H1 (cell line): ENCODE data around the gene GIMD1. TPM values are rescaled to one million over a fixed set of nuclear protein-coding genes. Genes with fewer than 3 reads are reported as not detected.

Experiments
- CTCF ChIA-PET: fragments of 300-600 bp; sonication (Branson Sonifier 250); formaldehyde crosslinking; loops from one replicate; lab custom pipeline; 2021; ENCODE audit not compliant: partially characterized antibody; lab: Charles Lee
- POLR2A ChIA-PET: fragments of 300-600 bp; sonication (Branson Sonifier 250); formaldehyde crosslinking; loops from one replicate; lab custom pipeline; 2021; ENCODE audit warnings: inconsistent platforms; ENCODE audit not compliant: partially characterized antibody; lab: Charles Lee
- DNase-seq, 2 experiments: peaks; one replicate each; pipeline versions ENCODE4 v3.0.0 to v3.0.0-alpha.2; 2010 to 2022; ENCODE audit warnings: low spot score in 2 of 2, low read depth in 1 of 2, mixed read lengths in 1 of 2
- FAIRE-seq: peaks from 2 replicates; lab custom pipeline; 2011; peaks lifted over from hg19 to GRCh38; lab: Jason Lieb, UNC
- H2AFZ ChIP-seq: 2 replicates; pipeline ENCODE4 v1.8.1; 2012; ENCODE audit warnings: low read length, inconsistent platforms
- H2AK5ac ChIP-seq: 2 replicates; pipeline ENCODE4 v1.6.1; 2013; ENCODE audit warnings: low read depth, low read length
- H2BK120ac ChIP-seq: replicated peaks from 2 replicates; pipeline ENCODE3; 2013; ENCODE audit warnings: low read depth, low read length, inconsistent platforms
- H2BK12ac ChIP-seq: 2 replicates; pipeline ENCODE4 v1.6.1; 2013; ENCODE audit warnings: low read depth, low read length
- H2BK15ac ChIP-seq: 2 replicates; pipeline ENCODE4 v1.6.1; 2013; ENCODE audit warnings: low read length
- H2BK20ac ChIP-seq: 2 replicates; pipeline ENCODE4 v1.6.1; 2013; ENCODE audit warnings: low read length
- H2BK5ac ChIP-seq: 2 replicates; pipeline ENCODE4 v1.6.1; 2013; ENCODE audit warnings: low read depth, low read length
- H3K14ac ChIP-seq: 2 replicates; pipeline ENCODE4 v1.6.1; 2013; ENCODE audit warnings: inconsistent platforms; ENCODE audit not compliant: insufficient read length
- H3K18ac ChIP-seq: 2 replicates; pipeline ENCODE4 v1.6.1; 2013; ENCODE audit warnings: low read length; ENCODE audit errors: extremely low read depth
- H3K23ac ChIP-seq: 2 replicates; pipeline ENCODE4 v1.6.1; 2013; ENCODE audit warnings: inconsistent platforms; ENCODE audit not compliant: insufficient read length
- H3K23me2 ChIP-seq: 2 replicates; pipeline ENCODE4 v1.6.1; 2013; ENCODE audit warnings: low read depth, low read length
- H3K27ac ChIP-seq: 2 replicates; pipeline ENCODE4 v1.6.1; 2011; ENCODE audit warnings: low read depth, low read length, inconsistent platforms
- H3K27me3 ChIP-seq, 4 experiments: replicated peaks in 1 of 4; 1 replicate in 1 of 4; 2 replicates in 3 of 4; pipeline versions ENCODE4 v1.6.1 to v1.8.1; 2011 to 2013; ENCODE audit warnings: low read length in 3 of 4, mild to moderate bottlenecking in 3 of 4, inconsistent platforms in 2 of 4, mixed read lengths in 2 of 4, moderate library complexity in 1 of 4; ENCODE audit not compliant: control insufficient read depth in 3 of 4, insufficient read depth in 3 of 4; ENCODE audit errors: extremely low read depth in 1 of 4
- H3K36me3 ChIP-seq, 4 experiments: 2 replicates each; pipeline versions ENCODE4 v1.6.1 to v1.8.1; 2011 to 2013; ENCODE audit warnings: mild to moderate bottlenecking in 4 of 4, low read length in 3 of 4, moderate library complexity in 2 of 4, control low read depth in 1 of 4, inconsistent platforms in 1 of 4; ENCODE audit not compliant: insufficient read depth in 4 of 4, control insufficient read depth in 2 of 4
- H3K4ac ChIP-seq: replicated peaks from 2 replicates; pipeline ENCODE3; 2013; ENCODE audit warnings: low read length, low read depth, mixed read lengths, inconsistent platforms; ENCODE audit not compliant: insufficient read length
- H3K4me1 ChIP-seq, 4 experiments: replicated peaks in 1 of 4; 1 replicate in 1 of 4; 2 replicates in 3 of 4; pipeline versions ENCODE4 v1.6.1 to v1.8.1; 2011 to 2013; ENCODE audit warnings: low read length in 3 of 4, inconsistent platforms in 2 of 4, mixed read lengths in 1 of 4; ENCODE audit not compliant: insufficient read depth in 4 of 4, control insufficient read depth in 3 of 4
- H3K4me2 ChIP-seq, 2 experiments: 2 replicates each; pipeline versions ENCODE4 v1.6.1 to v1.8.1; 2011 to 2013; ENCODE audit warnings: low read depth in 2 of 2, low read length in 2 of 2, control low read depth in 1 of 2, inconsistent platforms in 1 of 2, mild to moderate bottlenecking in 1 of 2; ENCODE audit not compliant: insufficient read depth in 1 of 2
- H3K4me3 ChIP-seq, 4 experiments: fragments of 200-600, 300-600 bp in 1 of 4; sonication (generic), shearing (Covaris generic), sonication (Bioruptor Twin) in 1 of 4; 2 replicates each; pipeline versions ENCODE4 v1.5.1 to v1.8.1; 2011 to 2016; ENCODE audit warnings: low read length in 4 of 4, low read depth in 3 of 4, control low read depth in 2 of 4, inconsistent platforms in 2 of 4, mild to moderate bottlenecking in 2 of 4, mixed read lengths in 1 of 4, moderate library complexity in 1 of 4; ENCODE audit not compliant: insufficient read depth in 2 of 4; ENCODE audit errors: extremely low read depth in 1 of 4
- H3K56ac ChIP-seq: replicated peaks from 2 replicates; pipeline ENCODE3; 2013; ENCODE audit warnings: low read depth, mild to moderate bottlenecking, mixed read lengths, low read length, inconsistent platforms; ENCODE audit not compliant: insufficient read length
- H3K79me1 ChIP-seq: 2 replicates; pipeline ENCODE4 v1.6.1; 2013; ENCODE audit warnings: low read depth, low read length, control low read depth
- H3K79me2 ChIP-seq, 2 experiments: 2 replicates each; pipeline versions ENCODE4 v1.6.1 to v1.8.1; 2012 to 2013; ENCODE audit warnings: low read length in 2 of 2, mild to moderate bottlenecking in 2 of 2, inconsistent platforms in 1 of 2; ENCODE audit not compliant: insufficient read depth in 2 of 2, control insufficient read depth in 1 of 2
- H3K9ac ChIP-seq, 4 experiments: replicated peaks in 1 of 4; 1 replicate in 1 of 4; 2 replicates in 3 of 4; pipeline versions ENCODE4 v1.6.1 to v1.8.1; 2011 to 2013; ENCODE audit warnings: low read depth in 3 of 4, low read length in 3 of 4, control low read depth in 2 of 4, mild to moderate bottlenecking in 2 of 4, moderate library complexity in 2 of 4, inconsistent platforms in 1 of 4; ENCODE audit errors: extremely low read depth in 1 of 4
- H3K9me3 ChIP-seq, 2 experiments: 2 replicates each; pipeline versions ENCODE4 v1.6.1 to v1.8.1; 2012 to 2013; ENCODE audit warnings: mild to moderate bottlenecking in 2 of 2, moderate library complexity in 2 of 2, control low read depth in 1 of 2, inconsistent platforms in 1 of 2, low read depth in 1 of 2, low read length in 1 of 2, mixed read lengths in 1 of 2; ENCODE audit not compliant: insufficient read depth in 2 of 2
- H4K20me1 ChIP-seq, 2 experiments: replicated peaks in 1 of 2; 2 replicates each; pipeline versions ENCODE3 to v1.8.1; 2011 to 2013; ENCODE audit warnings: inconsistent platforms in 2 of 2, low read length in 2 of 2, mild to moderate bottlenecking in 1 of 2; ENCODE audit not compliant: insufficient read depth in 2 of 2, control insufficient read depth in 1 of 2
- H4K5ac ChIP-seq: 2 replicates; pipeline ENCODE4 v1.6.1; 2013; ENCODE audit warnings: low read length, low read depth, mixed read lengths, inconsistent platforms; ENCODE audit not compliant: insufficient read length
- H4K8ac ChIP-seq: 2 replicates; pipeline ENCODE4 v1.8.0; 2013; ENCODE audit warnings: mild to moderate bottlenecking, moderate library complexity, low read length, inconsistent platforms; ENCODE audit not compliant: insufficient read depth; ENCODE audit errors: extremely low read depth
- H4K91ac ChIP-seq: replicated peaks from 2 replicates; pipeline ENCODE3; 2013; ENCODE audit warnings: low read length, mixed read lengths, inconsistent platforms; ENCODE audit not compliant: insufficient read length
- CTCF ChIP-seq, 3 experiments: IDR thresholded peaks; 1 replicate in 2 of 3; 2 replicates in 1 of 3; pipeline versions ENCODE4 v1.5.1 to v1.6.1; 2011; ENCODE audit warnings: low read length in 3 of 3, mild to moderate bottlenecking in 3 of 3, inconsistent platforms in 2 of 3, low read depth in 1 of 3, moderate library complexity in 1 of 3; ENCODE audit not compliant: insufficient read depth in 1 of 3; ENCODE audit errors: control extremely low read depth in 1 of 3
- PHF8 ChIP-seq: fragments of 200-600 bp; sonication (generic); conservative IDR thresholded peaks from 2 replicates; pipeline ENCODE4 v1.7.1; 2012; ENCODE audit warnings: low read depth, mild to moderate bottlenecking, inconsistent platforms, low read length, moderate library complexity
- RAD21 ChIP-seq, 2 experiments: IDR thresholded peaks in 1 of 2; conservative IDR thresholded peaks in 1 of 2; 2 replicates each; pipeline ENCODE4 v1.6.1; 2011; ENCODE audit warnings: low read depth in 2 of 2, low read length in 2 of 2, improper control_type of control experiment in 1 of 2, inconsistent platforms in 1 of 2, mild to moderate bottlenecking in 1 of 2, moderate library complexity in 1 of 2
- WGBS, 2 experiments: shearing (Covaris generic) in 1 of 2; methylation state at CpG; one replicate each; pipeline versions ENCODE4 v1.1.6 to v1.1.7; 2013 to 2015; ENCODE audit warnings: low lambda C conversion rate in 2 of 2, mixed read lengths in 2 of 2, inconsistent platforms in 1 of 2, low coverage in 1 of 2, missing lambda C conversion rate in 1 of 2; ENCODE audit not compliant: insufficient replicate concordance in 2 of 2, insufficient coverage in 1 of 2, insufficient read length in 1 of 2; ENCODE audit errors: extremely low coverage in 1 of 2, missing lambda C conversion rate in 1 of 2; 5-methylcytosine and 5-hydroxymethylcytosine counted together
- polyA plus RNA-seq, 7 experiments: library from polyadenylated mRNA; depleted of rRNA in 3 of 7; stranded (reverse) in 5 of 7; unstranded in 2 of 7; fragments of >200 nt in 5 of 7; fragments of 200-250 nt in 2 of 7; gene quantifications; 1 replicate in 5 of 7; 2 replicates in 1 of 7; 4 replicates in 1 of 7; pipeline versions ENCODE4 v1.2.1 to v1.2.3, GENCODE V29; 2011 to 2013; ENCODE audit warnings: missing spikeins in 2 of 7, mixed read lengths in 2 of 7
- total RNA-seq: library from RNA; stranded (reverse); fragmentation: NEBNext Ultra II Directional; extraction: Animal tissue kit (Norgen Biotek cat#: 25700); gene quantifications from 2 replicates; pipeline ENCODE4 v1.2.1, GENCODE V29; 2021

GIMD1 gene
- total and polyA plus RNA-seq, 2 of the 8 experiments (the other 6 are each of a cell fraction or from before 2014, with no cell fraction given), result not detected

- H4K20me1 ChIP-seq, result no peaks in the 10 kb centered on the region
- no peak overlapping the region for H3K27ac ChIP-seq
- no peak overlapping the region for H3K56ac ChIP-seq
- no peak overlapping the region for H4K5ac ChIP-seq
- H3K36me3 ChIP-seq, result no peaks in the 10 kb centered on the region
- H3K9me3 ChIP-seq, result no peaks in the 10 kb centered on the region
- no peaks in the 10 kb centered on the region for H3K23me2 ChIP-seq
- H2BK15ac ChIP-seq, result no peak overlapping the region
- H3K27me3 ChIP-seq, result no peaks in the 10 kb centered on the region
- H3K4me3 ChIP-seq, result no peak overlapping the region
- no peak overlapping the region for H4K91ac ChIP-seq
- DNase-seq (peak in 1 of 2 experiments; percentile 17), FAIRE-seq (peak; percentile 94)
- no peak overlapping the region for H3K14ac ChIP-seq
- CTCF ChIA-PET, result interaction anchor here (0.6 to 4.5 kb wide), 29 partner anchors 9 to 1108 kb away, joined by 3 to 36 read pairs (median 4); no protein-coding TSS in a partner anchor
- no peak overlapping the region for H2AFZ ChIP-seq
- H3K4ac ChIP-seq, result no peak overlapping the region
- H3K79me1 ChIP-seq, result no peaks in the 10 kb centered on the region
- H2AK5ac ChIP-seq, result no peak overlapping the region
- no peaks in the 10 kb centered on the region for H3K4me1 ChIP-seq
- H3K18ac ChIP-seq, result no peak overlapping the region
- no peak overlapping the region for H2BK120ac ChIP-seq
- no peak overlapping the region for H3K23ac ChIP-seq
- no peaks in the 10 kb centered on the region for H3K79me2 ChIP-seq
- no peak overlapping the region for H2BK5ac ChIP-seq
- WGBS, 2 experiments, result 55% methylated on average over 6 of the region's 6 CpGs; no CpG with 5 or more reads in 1 of the 2 experiments
- POLR2A ChIA-PET, result no interaction called here
- H4K8ac ChIP-seq, result no peak overlapping the region
- TF ChIP-seq CTCF (IDR thresholded peaks at IDR 0.05; ENCODE audit: control extremely low read depth in 1 of 3, insufficient read depth in 1 of 3, low read depth in 1 of 3, low read length in 3 of 3) (peak in 2 of 3 experiments; percentile 60 to 72; a peak in 3 of 4 replicates), RAD21 (IDR thresholded peaks at IDR 0.05 in 1 of 2, conservative IDR thresholded peaks at IDR 0.05 in 1 of 2; ENCODE audit: low read depth in 2 of 2, low read length in 2 of 2) (peak; percentile 84 to 88), PHF8 (no peak)
- H2BK20ac ChIP-seq, result no peak overlapping the region
- no peak overlapping the region for H2BK12ac ChIP-seq
- no peak overlapping the region for H3K9ac ChIP-seq
- no peak overlapping the region for H3K4me2 ChIP-seq
These were observed 980 bp upstream of the GIMD1 start for GRCh38 chr4:106369456-106370060.
